ENCODE measurements around the gene B4GAT1.
"Not testable (repeated sequence)": the region's sequence is repeated elsewhere in the genome, so short reads cannot be mapped to it uniquely, and the experiment has no call there.

B4GAT1 gene

GRCh38 chr11:66335531-66336233, 11.7 kb downstream of the B4GAT1 start:
- no peak for DNase-seq

DNA sequence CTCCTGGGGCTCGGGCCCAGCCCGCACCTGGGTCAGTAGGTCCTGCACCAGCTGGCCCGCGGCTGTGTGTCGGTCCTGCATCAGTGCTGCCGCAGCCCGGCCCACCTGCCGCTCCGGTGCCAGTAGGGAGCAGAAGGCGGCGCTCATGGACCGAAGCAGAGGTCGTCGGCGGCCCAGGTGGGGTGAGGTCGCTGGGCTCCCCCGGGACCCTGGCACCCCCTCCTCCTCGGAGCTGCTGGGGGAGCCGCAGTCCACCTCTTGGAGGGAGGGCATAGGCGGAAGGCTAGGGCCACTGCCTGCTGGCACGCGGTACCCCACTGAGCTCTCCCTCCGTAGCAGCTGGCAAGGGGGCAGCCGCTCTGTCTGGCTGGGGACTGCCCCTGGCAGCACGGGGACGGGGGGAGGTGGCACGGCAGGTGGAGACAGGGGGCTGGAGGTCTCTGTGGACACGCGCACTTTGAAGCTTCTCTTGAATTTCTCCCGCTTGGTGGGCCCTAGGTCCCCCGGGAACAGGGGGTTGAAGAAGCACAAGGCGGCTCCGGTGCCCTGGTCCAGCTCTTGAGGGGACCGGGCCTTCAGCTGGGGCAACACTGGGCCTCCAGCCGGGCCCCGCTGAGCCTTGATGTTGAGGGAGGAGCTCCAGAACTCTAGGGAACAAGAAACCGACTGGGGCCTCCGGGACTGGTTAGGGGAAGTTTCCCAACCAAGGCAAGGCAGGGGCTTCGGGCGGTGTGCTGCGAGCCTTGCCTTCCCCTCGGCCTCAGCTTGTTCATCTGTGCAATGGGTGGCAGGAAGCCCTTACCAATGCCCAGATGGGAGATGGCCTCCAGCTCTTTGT, 12.6 kb downstream of the B4GAT1 start:
- no peak for DNase-seq

DNA sequence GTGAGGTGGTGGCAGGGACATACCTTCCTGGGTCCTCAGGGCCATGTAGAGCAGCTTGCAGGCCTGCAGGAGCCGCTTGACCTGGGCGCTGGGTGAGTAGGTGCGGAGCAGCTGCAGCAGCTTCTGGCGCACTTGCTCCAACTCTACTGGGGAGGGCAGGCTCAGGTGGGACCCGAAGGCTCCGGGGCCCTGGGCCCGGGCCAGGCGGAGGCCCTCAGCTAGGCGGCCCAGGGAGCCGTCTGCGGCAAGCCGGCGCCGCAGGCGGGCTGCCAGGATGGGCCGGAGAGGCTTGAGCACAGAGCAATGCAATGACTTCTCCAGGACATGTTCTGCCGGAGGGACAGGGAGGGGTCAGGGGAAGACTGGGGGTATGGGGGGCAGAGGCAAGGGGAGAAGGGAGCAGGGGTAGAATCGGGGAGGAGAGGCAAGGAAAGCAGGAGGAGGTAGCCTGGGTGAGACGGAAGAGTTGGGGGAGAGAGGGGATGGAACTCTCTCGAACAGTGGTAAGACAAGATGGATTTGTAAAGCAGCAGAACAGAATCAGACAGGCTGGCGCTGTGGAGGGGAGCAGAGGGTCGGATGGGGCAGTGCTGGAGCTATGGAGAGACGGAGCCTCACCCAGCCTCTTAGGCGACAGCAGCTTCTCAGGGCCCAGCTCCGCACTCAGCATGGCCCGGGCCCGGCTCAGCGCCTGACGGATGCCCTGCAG, 13.4 kb downstream of the B4GAT1 start:
- no peak for DNase-seq

GRCh38 chr11:66333220-66333877, 14.1 kb downstream of the B4GAT1 start:
- no peak for DNase-seq

GRCh38 chr11:66332371-66333219, 14.8 kb downstream of the B4GAT1 start:
- no peak for DNase-seq

GRCh38 chr11:66331542-66332370, 15.7 kb downstream of the B4GAT1 start:
- DNase-seq = no peak

- DNase-seq = no peak
These were observed 16.5 kb downstream of the B4GAT1 start for GRCh38 chr11:66330931-66331330.

- no peak for DNase-seq
These were observed 18.2 kb downstream of the B4GAT1 start for GRCh38 chr11:66329165-66329673.

GRCh38 chr11:66328302-66329144, 18.9 kb downstream of the B4GAT1 start:
- DNase-seq = peak; percentile 81

DNA sequence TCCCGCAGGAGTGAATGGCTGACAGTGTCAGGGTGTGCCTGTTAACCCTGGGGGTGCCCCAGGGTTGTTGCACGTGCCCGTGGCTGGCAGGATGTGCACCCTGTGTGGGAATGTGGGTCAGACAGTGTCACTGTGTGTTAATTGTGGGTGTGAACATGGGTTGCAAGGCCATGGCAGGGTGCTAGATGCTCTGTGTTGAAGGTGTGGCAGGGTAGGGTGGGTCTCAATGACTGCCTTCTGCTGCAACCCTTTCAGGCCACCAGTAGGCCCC, 19.5 kb downstream of the B4GAT1 start:
- DNase-seq = peak; percentile 48

DNA sequence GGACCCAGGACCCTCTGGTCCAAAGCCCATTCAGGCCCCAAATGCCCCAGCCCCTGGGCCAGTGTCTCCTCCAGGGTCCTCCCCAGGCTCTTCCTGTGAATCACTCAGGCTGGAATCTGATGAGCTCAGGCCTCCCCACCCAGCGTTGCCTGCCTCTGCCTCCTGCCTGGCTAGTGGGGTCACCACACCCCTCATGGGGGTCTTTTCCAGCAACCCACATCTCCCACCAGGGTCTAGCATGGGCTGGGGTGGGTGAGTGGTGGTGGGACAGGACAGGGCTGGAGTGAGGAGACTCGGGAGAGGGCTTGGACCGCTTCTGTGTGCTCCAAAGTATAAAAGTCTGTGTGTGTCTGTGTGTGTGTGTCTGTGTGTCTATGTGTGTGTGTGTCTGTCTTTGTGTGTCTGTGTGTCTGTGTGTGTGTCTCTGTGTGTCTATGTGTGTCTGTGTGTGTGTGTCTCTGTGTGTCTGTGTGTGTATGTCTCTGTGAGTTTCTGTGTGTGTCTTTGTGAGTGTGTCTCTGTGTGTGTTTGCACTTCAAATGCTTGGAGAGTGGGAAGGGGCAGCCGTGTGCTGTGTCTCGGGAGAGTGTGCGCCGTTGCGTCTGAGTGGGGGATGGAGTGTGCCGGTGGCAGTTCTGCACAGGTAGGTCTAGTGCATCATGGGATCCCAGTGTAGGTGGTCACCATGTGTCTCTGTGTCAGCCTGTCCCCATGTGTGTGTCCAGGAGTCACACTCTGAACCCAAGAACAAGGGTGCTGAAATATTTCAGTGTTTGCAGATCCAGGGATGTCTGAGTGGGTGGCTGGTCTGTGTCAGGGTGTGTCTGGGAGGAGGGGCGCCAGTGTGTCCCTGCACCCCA, 20.0 kb downstream of the B4GAT1 start:
- DNase-seq = no peak

DNA sequence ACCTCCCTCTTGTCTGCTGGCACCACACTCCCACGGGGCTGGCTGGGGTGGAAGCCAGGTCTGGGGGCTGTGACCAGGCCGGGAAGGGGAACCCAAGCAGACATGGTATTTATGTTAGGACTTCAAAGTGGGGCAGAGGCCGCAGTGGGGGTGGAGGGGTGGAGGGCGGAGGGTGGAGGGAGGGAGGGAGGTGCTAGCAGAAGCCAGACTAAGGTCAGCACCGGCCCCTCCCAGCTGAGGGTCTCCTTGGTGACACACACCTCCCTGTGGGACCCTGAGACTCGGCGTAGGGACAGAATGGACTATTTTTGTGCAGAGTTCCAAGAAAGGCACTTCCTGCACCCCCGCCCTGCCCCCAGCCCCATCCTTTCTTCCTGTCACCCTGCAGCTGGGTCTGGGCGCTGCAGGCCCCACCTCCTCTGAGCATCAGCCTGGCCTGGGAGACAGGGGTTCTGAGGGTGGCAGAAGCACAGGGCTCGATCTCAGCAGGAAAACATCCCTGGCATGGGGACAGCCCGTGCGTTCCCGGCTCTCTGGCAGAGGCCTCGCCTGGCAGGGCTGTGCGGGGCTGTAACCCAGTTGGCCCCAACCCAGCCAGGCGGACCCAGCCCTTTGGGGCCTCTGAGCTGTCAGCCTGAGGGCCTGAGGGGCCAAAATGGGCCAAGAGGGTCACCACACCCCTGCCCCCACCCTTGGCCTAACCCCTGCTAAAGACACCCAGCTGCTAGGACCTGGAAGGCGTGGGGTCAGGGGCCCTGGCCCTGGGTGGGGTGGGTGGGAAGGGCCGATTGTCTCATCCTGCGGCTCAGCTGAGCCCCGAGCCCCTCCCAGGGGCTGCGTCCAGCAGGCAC, 20.9 kb downstream of the B4GAT1 start:
- DNase-seq = no peak

DNA sequence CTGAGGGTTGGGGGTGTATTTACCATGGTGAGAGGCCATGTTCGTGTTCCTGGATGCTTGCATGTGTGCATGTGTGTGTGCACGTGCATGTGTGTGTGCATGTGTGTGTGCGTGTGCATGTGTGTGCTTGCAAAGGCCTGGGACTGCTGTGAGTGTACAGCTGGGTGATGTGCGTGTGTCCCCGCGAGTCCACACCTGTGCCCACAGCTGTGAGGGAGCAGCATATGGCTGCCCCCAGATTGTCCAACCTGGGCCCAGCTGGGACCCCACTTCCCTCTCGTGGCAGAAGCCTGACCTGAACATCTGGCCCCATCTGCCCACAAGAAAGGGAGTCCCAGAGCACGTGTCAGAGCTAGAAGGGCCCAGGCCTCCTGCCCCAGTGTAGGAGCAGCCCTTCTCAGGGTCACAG, 22.2 kb downstream of the B4GAT1 start:
- no peak for DNase-seq

DNA sequence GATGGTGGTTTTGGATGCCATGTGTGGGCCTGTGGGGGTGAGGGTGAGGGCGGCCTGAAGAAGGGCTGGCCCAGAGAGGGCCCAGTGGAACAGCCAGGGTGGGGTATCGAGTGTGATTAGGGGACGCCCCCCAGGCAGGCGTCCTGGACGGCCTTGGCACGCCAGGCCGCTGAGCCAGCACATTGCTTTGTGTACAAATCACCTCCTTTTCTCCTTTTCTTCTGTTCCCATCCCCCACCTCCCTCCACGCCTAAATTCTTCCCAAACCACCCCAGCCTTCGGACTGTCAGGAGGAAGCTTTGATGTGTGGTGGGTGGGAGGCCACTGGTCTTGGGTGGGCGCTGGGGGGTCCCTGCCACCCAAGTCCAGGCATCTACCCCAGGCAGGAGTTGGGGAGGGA, 22.8 kb downstream of the B4GAT1 start:
- no peak for DNase-seq

GRCh38 chr11:66323684-66324083, 23.7 kb downstream of the B4GAT1 start:
- DNase-seq = no peak

GRCh38 chr11:66322732-66323427, 24.5 kb downstream of the B4GAT1 start:
- DNase-seq = no peak

- DNase-seq = no peak
These were observed 25.8 kb downstream of the B4GAT1 start for GRCh38 chr11:66321606-66322005.

DNA sequence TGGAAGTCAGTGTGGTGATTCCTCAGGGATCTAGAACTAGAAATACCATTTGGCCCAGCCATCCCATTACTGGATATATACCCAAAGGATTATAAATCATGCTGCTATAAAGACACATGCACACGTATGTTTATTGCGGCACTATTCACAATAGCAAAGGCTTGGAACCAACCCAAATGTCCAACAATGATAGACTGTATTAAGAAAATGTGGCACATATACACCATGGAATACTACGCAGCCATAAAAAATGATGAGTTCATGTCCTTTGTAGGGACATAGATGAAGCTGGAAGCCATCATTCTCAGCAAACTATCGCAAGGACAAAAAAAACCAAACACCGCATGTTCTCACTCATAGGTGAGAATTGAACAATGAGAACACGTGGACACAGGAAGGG, 26.7 kb downstream of the B4GAT1 start:
- not testable (repeated sequence) for DNase-seq
